Heart right ventricle (tissue), 16 donors: ENCODE data around the gene TCEA2. TPM values are rescaled to one million over a fixed set of nuclear protein-coding genes. Genes with fewer than 3 reads are reported as not detected.

Source experiments
- ATAC-seq, 8 donors: fragments of 200-7000 bp; cut with Tn5 transposase; one replicate each; pipeline ENCODE4 v1.9.1; 2020; ENCODE audit warnings: mild to moderate bottlenecking in 8 of 8, moderate library complexity in 8 of 8, moderate number of reproducible peaks in 1 of 8
- DNase-seq, 2 donors: peaks; one replicate each; pipeline ENCODE4 v3.0.0-alpha.2; 2020
- H3K27ac ChIP-seq, 10 donors: fragments of 200-600 bp; sonication (generic) in 2 of 10; one replicate each; pipeline versions ENCODE4 v1.5.0 to v1.8.0; 2020 to 2022; ENCODE audit warnings: mild to moderate bottlenecking in 3 of 10
- H3K27me3 ChIP-seq, 7 donors: fragments of 200-600 bp; one replicate each; pipeline ENCODE4 v1.8.0; 2021 to 2022; ENCODE audit warnings: mild to moderate bottlenecking in 2 of 7
- H3K36me3 ChIP-seq, 9 donors: fragments of 200-600 bp; sonication (generic) in 1 of 9; one replicate each; pipeline versions ENCODE4 v1.5.0 to v1.8.0; 2020 to 2022; ENCODE audit warnings: mild to moderate bottlenecking in 2 of 9
- H3K4me1 ChIP-seq, 9 donors: fragments of 200-600 bp; sonication (generic) in 1 of 9; one replicate each; pipeline versions ENCODE4 v1.5.0 to v1.8.0; 2020 to 2022; ENCODE audit warnings: mild to moderate bottlenecking in 4 of 9
- H3K4me3 ChIP-seq, 10 donors: fragments of 200-600 bp; sonication (generic) in 2 of 10; one replicate each; pipeline versions ENCODE4 v1.5.0 to v1.8.0; 2020 to 2022; ENCODE audit warnings: mild to moderate bottlenecking in 7 of 10, moderate library complexity in 2 of 10
- H3K9me3 ChIP-seq, 11 donors: fragments of 200-600 bp in 10 of 11; sonication (generic) in 2 of 11; one replicate each; pipeline versions ENCODE4 v1.5.0 to v1.8.0; 2013 to 2022; ENCODE audit warnings: mild to moderate bottlenecking in 2 of 11, control low read depth in 1 of 11, moderate library complexity in 1 of 11
- CTCF ChIP-seq, 9 donors: fragments of 200-600 bp; sonication (generic) in 2 of 9; IDR thresholded peaks; one replicate each; pipeline versions ENCODE4 v1.5.0 to v1.8.0; 2021 to 2022; ENCODE audit warnings: antibody characterized with exemption in 9 of 9, mild to moderate bottlenecking in 5 of 9, moderate library complexity in 1 of 9
- WGBS, 2 donors: extraction: QIAGEN DNeasy Blood & Tissue Kit; methylation state at CpG; one replicate each; pipeline ENCODE4 v1.1.7; 2013; ENCODE audit warnings: inconsistent platforms in 1 of 2; 5-methylcytosine and 5-hydroxymethylcytosine counted together
- intact Hi-C, 10 donors: fragments of 100-400 bp; cut with DNase I; formaldehyde crosslinking; loops; one replicate each; pipeline versions ENCODE4 v1.11.1 to v1.14.2; 2022
- polyA plus RNA-seq, 2 donors: library from polyadenylated mRNA; stranded (reverse); fragments of 200-250 nt; gene quantifications; one replicate each; pipeline ENCODE4 v1.2.3, GENCODE V29; 2013
- total RNA-seq, 10 donors: library from RNA; stranded (reverse); fragmentation: NEBNext Ultra II Directional in 3 of 10; extraction: Animal tissue kit (Norgen Biotek cat#: 25700) in 3 of 10; gene quantifications; one replicate each; pipeline versions ENCODE4 v1.2.1 to v1.2.4, GENCODE V29; 2021 to 2023
- donor health status: Arrhythmogenic right ventricular cardiomyopathy.
- donor health status: ischemic (EF 13 %, LVEDD 7.1; RV severe dilation, severe dysfunction).
- donor health status: healthy with polysubstance abuse.
- donor health status: DM: no; HTN: yes; CAD: no.
- donor health status: DM: no; HTN: no; CAD: no.
- donor health status: ischemic (EF 25% LVEDD 6.9; RV normal size, moderate dysfunction).
- donor health status: ischemic (EF 25% LVEDD 5.7; RV mildly dilated, moderate dysfunction).
- donor health status: healthy.
- donor health status: DM: yes; HTN: yes; CAD: no.
- donor health status: Ischemic cardiomyopathy.
- donor health status: ischemic (EF 35%, LVEDD 5.7; RV mildly dilated, moderate dysfunction).
- donor health status: nonischemic (EF 11% LVEDD 7.7; RV severe dilation, severe dysfunction).
- donor health status: DM: yes; HTN: yes; CAD: no.
- donor health status: PGD.
- donor health status: ischemic (EF 29% LVEDD 5.4; RV normal size, mild dysfunction).
- donor health status: nonischemic (EF 23%, LVEDD 6.1; RV moderate dilation, normal function).

Gene TCEA2
- total and polyA plus RNA-seq, 12 donors: 35.0 to 54.9 (median 44.9) TPM

- Histone ChIP-seq H3K36me3 (peaks cover 0 to 34% (median 0%) of the 10 kb centered on the region in 9 donors), H3K4me3 (peak overlapping the region in 9 of 10 donors; percentile 57 to 94 (median 84)), H3K27ac (peak overlapping the region in 3 of 10 donors; percentile 88 to 95 (median 89)), H3K9me3 (no peaks in the 10 kb centered on the region), H3K27me3 (no peaks in the 10 kb centered on the region), H3K4me1 (peaks cover 9 to 46% (median 29%) of the 10 kb centered on the region in 9 donors)
- ATAC-seq (no peak), DNase-seq (no peak)
- intact Hi-C loops: no loop called here
- no peak for TF ChIP-seq CTCF (IDR thresholded peaks at IDR 0.05)
- 66 to 76% methylated on average over 15 of the region's 15 CpGs for WGBS, 2 donors
Measured at GRCh38 chr20:64077876-64078551, 15.0 kb downstream of the TCEA2 start.

- H3K4me1 ChIP-seq: peaks cover 12 to 53% (median 36%) of the 10 kb centered on the region in 9 donors
- peaks cover 0 to 4% (median 3%) of the 10 kb centered on the region in 7 donors for H3K27me3 ChIP-seq
- intact Hi-C loops: no loop called here
- peak overlapping the region in 9 of 10 donors; percentile 67 to 95 (median 84) for H3K27ac ChIP-seq
- ATAC-seq (no peak), DNase-seq (no peak)
- 31 to 47% methylated on average over 4 of the region's 4 CpGs for WGBS, 2 donors
- H3K36me3 ChIP-seq: peaks cover 0 to 25% (median 0%) of the 10 kb centered on the region in 9 donors
- H3K4me3 ChIP-seq: peak overlapping the region; percentile 57 to 94 (median 84)
- no peak for TF ChIP-seq CTCF (IDR thresholded peaks at IDR 0.05)
- H3K9me3 ChIP-seq: no peaks in the 10 kb centered on the region
Measured at GRCh38 chr20:64078934-64079272, 15.9 kb downstream of the TCEA2 start.

- DNase-seq (peak; percentile 76 to 83), ATAC-seq (peak; percentile 19 to 75 (median 58))
- H3K4me3 ChIP-seq: peak within 1 kb of the TSS; percentile 57 to 94 (median 84)
- no peak for TF ChIP-seq CTCF (IDR thresholded peaks at IDR 0.05)
- no peaks in the 10 kb centered on the region for H3K9me3 ChIP-seq
- intact Hi-C loops: loop anchor here in 5 of 10 donors (5.0 kb wide), 2 partner anchors 38 to 43 kb away; no protein-coding TSS in a partner anchor
- WGBS, 2 donors: 1 to 2% methylated on average over 27 to 73 of the region's 73 CpGs
- H3K27me3 ChIP-seq: peaks cover 0 to 9% (median 8%) of the 10 kb centered on the region in 7 donors
- H3K4me1 ChIP-seq: peaks cover 16 to 58% (median 41%) of the 10 kb centered on the region in 9 donors
- peaks cover 0 to 19% (median 0%) of the 10 kb centered on the region in 9 donors for H3K36me3 ChIP-seq
- H3K27ac ChIP-seq: peak within 1 kb of the TSS; percentile 67 to 95 (median 86)
Measured at GRCh38 chr20:64079273-64080012, 16.4 kb downstream of the TCEA2 start, which contains the start of gene RGS19. Gene RGS19 (minus strand): TSS chr20:64079518. CDS start chr20:64076886, 2,632 bp downstream.
